Endothelial cell of umbilical vein (primary cell): Measurements from ENCODE around the gene DZIP1. TPM values are rescaled to one million over a fixed set of nuclear protein-coding genes. Genes with fewer than 3 reads are reported as not detected.

Source experiments
- BruUV-seq: library from RNA; stranded (reverse); fragments of 400-500 nt; replicated peaks from 2 replicates; lab custom pipeline; 2021; lab: Mats Ljungman, UMichigan
- CTCF ChIA-PET: fragments of 300-600, 350-600 bp; sonication (Branson Sonifier 250); formaldehyde crosslinking; loops from one replicate; lab custom pipeline; 2021; ENCODE audit warnings: antibody characterized with exemption, inconsistent platforms; lab: Charles Lee
- POLR2A ChIA-PET: fragments of 300-600, 350-600 bp; sonication (Branson Sonifier 250); formaldehyde crosslinking; loops from one replicate; lab custom pipeline; 2021; ENCODE audit warnings: antibody characterized with exemption, inconsistent platforms; lab: Charles Lee
- DNase-seq: peaks from one replicate; pipeline ENCODE4 v3.0.0-alpha.2; 2011; ENCODE audit warnings: low read depth, low spot score
- FAIRE-seq: peaks from 2 replicates; lab custom pipeline; 2011; peaks lifted over from hg19 to GRCh38; lab: Jason Lieb, UNC
- H2AFZ ChIP-seq: 2 replicates; pipeline ENCODE4 v1.6.0; 2012; ENCODE audit warnings: low read depth, low read length, control low read depth, inconsistent platforms
- H3K27ac ChIP-seq: 2 replicates; pipeline ENCODE4 v1.5.1; 2011; ENCODE audit warnings: low read depth, mild to moderate bottlenecking, control low read depth, low read length, moderate library complexity; ENCODE audit not compliant: insufficient read depth
- H3K27me3 ChIP-seq, 2 experiments: 2 replicates each; pipeline versions ENCODE4 v1.6.0 to v1.6.1; 2011; ENCODE audit warnings: low read length in 2 of 2, mixed read lengths in 1 of 2; ENCODE audit not compliant: control insufficient read depth in 2 of 2, insufficient read depth in 2 of 2
- H3K36me3 ChIP-seq, 2 experiments: 2 replicates in 1 of 2; 3 replicates in 1 of 2; pipeline ENCODE4 v1.5.1; 2011; ENCODE audit warnings: low read length in 2 of 2, mild to moderate bottlenecking in 1 of 2, moderate library complexity in 1 of 2; ENCODE audit not compliant: control insufficient read depth in 2 of 2, insufficient read depth in 2 of 2; ENCODE audit errors: extremely low read depth in 1 of 2
- H3K4me1 ChIP-seq: 3 replicates; pipeline ENCODE4 v1.5.1; 2011; ENCODE audit warnings: mild to moderate bottlenecking, low read length; ENCODE audit not compliant: control insufficient read depth, insufficient read depth; ENCODE audit errors: extremely low read depth
- H3K4me2 ChIP-seq: 2 replicates; pipeline ENCODE4 v1.6.1; 2011; ENCODE audit warnings: low read length, control low read depth, mixed read lengths; ENCODE audit not compliant: insufficient read depth
- H3K4me3 ChIP-seq, 3 experiments: fragments of 200-600 bp in 1 of 3; sonication (generic), shearing (Covaris generic) in 1 of 3; replicated peaks in 1 of 3; 2 replicates each; pipeline ENCODE4 v1.5.1; 2011 to 2016; ENCODE audit warnings: control low read depth in 3 of 3, low read length in 3 of 3, mild to moderate bottlenecking in 2 of 3, inconsistent platforms in 1 of 3, low read depth in 1 of 3, moderate library complexity in 1 of 3; ENCODE audit not compliant: insufficient read depth in 1 of 3
- H3K79me2 ChIP-seq: 2 replicates; pipeline ENCODE4 v1.6.0; 2012; ENCODE audit warnings: low read length, inconsistent platforms; ENCODE audit not compliant: control insufficient read depth, insufficient read depth
- H3K9ac ChIP-seq: replicated peaks from 2 replicates; pipeline ENCODE3; 2011; ENCODE audit warnings: low read length, control low read depth; ENCODE audit not compliant: insufficient read depth; ENCODE audit errors: extremely low read depth
- H3K9me1 ChIP-seq: replicated peaks from 3 replicates; pipeline ENCODE4 v1.6.0; 2011; ENCODE audit warnings: mild to moderate bottlenecking, low read length; ENCODE audit not compliant: control insufficient read depth, insufficient read depth; ENCODE audit errors: extremely low read depth
- H3K9me3 ChIP-seq: replicated peaks from 2 replicates; pipeline ENCODE4 v1.5.1; 2012; ENCODE audit warnings: low read length, inconsistent platforms; ENCODE audit not compliant: control insufficient read depth, insufficient read depth
- H4K20me1 ChIP-seq: replicated peaks from 2 replicates; pipeline ENCODE3; 2011; ENCODE audit warnings: mild to moderate bottlenecking, low read length; ENCODE audit not compliant: control insufficient read depth, insufficient read depth; ENCODE audit errors: extremely low read depth
- CTCF ChIP-seq, 2 donors: IDR thresholded peaks; 1 replicate in 1 of 2; 2 replicates in 1 of 2; pipeline ENCODE4 v1.5.1; 2011; ENCODE audit warnings: low read length in 2 of 2, mild to moderate bottlenecking in 2 of 2, moderate library complexity in 2 of 2, control low read depth in 1 of 2, inconsistent platforms in 1 of 2, low read depth in 1 of 2; ENCODE audit not compliant: insufficient read depth in 1 of 2; ENCODE audit errors: extremely low read depth in 1 of 2
- EZH2 ChIP-seq: IDR thresholded peaks from 2 replicates; pipeline ENCODE4 v1.6.1; 2012; ENCODE audit warnings: borderline replicate concordance, low read depth, mild to moderate bottlenecking, moderate library complexity, low read length, inconsistent platforms; ENCODE audit not compliant: severe bottlenecking
- FOS ChIP-seq: IDR thresholded peaks from 2 replicates; pipeline ENCODE4 v1.6.1; 2011; ENCODE audit warnings: mild to moderate bottlenecking, low read length, moderate library complexity, borderline replicate concordance; ENCODE audit not compliant: insufficient read depth
- GATA2 ChIP-seq: IDR thresholded peaks from 2 replicates; pipeline ENCODE4 v1.7.0; 2011; ENCODE audit warnings: low read depth, mild to moderate bottlenecking, moderate library complexity, mixed read lengths, low read length; ENCODE audit not compliant: insufficient read length, insufficient read depth
- JUN ChIP-seq: IDR thresholded peaks from 2 replicates; pipeline ENCODE4 v1.6.1; 2011; ENCODE audit warnings: borderline replicate concordance, low read depth; ENCODE audit not compliant: insufficient read length, insufficient read depth
- MYC ChIP-seq: IDR thresholded peaks from one replicate; pipeline ENCODE4 v1.6.1; 2011; ENCODE audit warnings: mild to moderate bottlenecking, low read depth, low read length
- POLR2A ChIP-seq: IDR thresholded peaks from 2 replicates; pipeline ENCODE4 v1.6.1; 2012; ENCODE audit warnings: low read depth, mild to moderate bottlenecking, control low read depth, low read length
- POLR2AphosphoS5 ChIP-seq: IDR thresholded peaks from 2 replicates; pipeline ENCODE4 v1.6.1; 2012; ENCODE audit warnings: low read depth, mild to moderate bottlenecking, control low read depth, low read length, moderate library complexity; ENCODE audit not compliant: insufficient read depth
- dilution Hi-C: fragments of 300-500 bp; cut with MboI; formaldehyde crosslinking; loops from one replicate; pipeline ENCODE4 v1.15.0; 2019; ENCODE audit warnings: low sequenced_read_pairs; ENCODE audit not compliant: extremely low pct_ligation_motif_present
- intact Hi-C: fragments of 100-400 bp; cut with micrococcal nuclease; formaldehyde crosslinking; loops from one replicate; pipeline ENCODE4 v1.10.0; 2022
- polyA plus RNA-seq, 4 experiments: library from polyadenylated mRNA; depleted of rRNA in 3 of 4; stranded (reverse) in 3 of 4; unstranded in 1 of 4; fragments of >200 nt; gene quantifications; 2 replicates each; pipeline versions ENCODE4 v1.2.1 to v1.2.3, GENCODE V29; 2011 to 2012; ENCODE audit warnings: missing spikeins in 1 of 4
- total RNA-seq: library from RNA; stranded (reverse); gene quantifications from 2 replicates; pipeline ENCODE4 v1.2.3, GENCODE V29; 2021
- TF ChIP-seq, protein P1 (sequence below): IDR thresholded peaks from 2 replicates; pipeline ENCODE4 v1.6.1; 2011; ENCODE audit not compliant: insufficient read depth, insufficient read length

The DZIP1 gene
- total and polyA plus RNA-seq, 2 donors (not counting 3 experiments of a cell fraction or from before 2014, with no cell fraction given) = 8.6 to 32.1 TPM

DNA sequence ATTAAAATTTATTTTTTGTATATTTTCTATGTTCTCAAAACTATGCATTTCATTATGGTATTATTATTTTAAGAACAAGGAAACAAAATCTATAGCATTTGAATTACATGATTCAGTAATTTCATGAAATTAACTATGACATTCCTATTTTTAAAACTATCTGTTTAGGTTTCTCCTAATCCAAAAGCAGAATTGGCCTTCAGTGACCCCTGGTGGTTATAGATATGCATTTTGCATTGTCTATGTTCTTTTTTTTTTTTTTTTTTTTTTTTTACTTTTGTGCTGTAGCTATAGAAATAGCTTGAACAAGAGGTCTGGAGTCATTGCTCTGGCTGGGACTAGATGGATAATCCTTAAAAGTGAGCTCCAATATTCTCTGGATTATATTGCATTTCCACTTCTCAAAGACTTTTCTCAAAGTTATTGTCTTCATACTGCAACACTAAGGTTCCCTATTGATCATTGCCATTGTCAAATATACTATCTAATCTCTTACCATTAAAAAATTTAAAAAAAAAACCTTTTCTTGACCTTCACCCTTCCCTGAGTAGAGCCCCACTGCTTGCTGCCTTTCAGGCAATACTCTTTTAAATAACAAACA, 16.6 kb upstream of the DZIP1 start:
- Histone ChIP-seq H3K79me2 (no peaks in the 10 kb centered on the region), H3K4me3 (no peak overlapping the region), H3K27me3 (peaks cover 8 to 10% of the 10 kb centered on the region in 2 experiments), H3K36me3 (no peaks in the 10 kb centered on the region), H3K9ac (no peak overlapping the region), H3K9me3 (no peaks in the 10 kb centered on the region), H4K20me1 (no peaks in the 10 kb centered on the region), H3K4me1 (no peaks in the 10 kb centered on the region), H3K4me2 (no peak overlapping the region), H2AFZ (no peak overlapping the region), H3K27ac (no peak overlapping the region), H3K9me1 (no peaks in the 10 kb centered on the region)
- dilution Hi-C loops (no loop called here), intact Hi-C loops (loop anchor here (1.0 to 2.0 kb wide), 5 partner anchors 37 to 472 kb away; no protein-coding TSS in a partner anchor)
- FAIRE-seq = no peak
- DNase-seq = peak; percentile 61
- ChIA-PET CTCF (interaction anchor here (0.6 to 4.3 kb wide), 38 partner anchors 9 to 854 kb away, joined by 3 to 139 read pairs (median 4); partner anchors contain the start of genes DNAJC3 and DZIP1), POLR2A (interaction anchor here (0.7 to 1.3 kb wide), 3 partner anchors 14 to 17 kb away, joined by 3 to 9 read pairs (median 3); partner anchors contain the start of gene DNAJC3)
- TF ChIP-seq CTCF (IDR thresholded peaks at IDR 0.05; ENCODE audit: extremely low read depth in 1 of 2, insufficient read depth in 1 of 2, low read depth in 1 of 2, low read length in 2 of 2) = peak; percentile 45 to 52
- TF ChIP-seq FOS = no peak
- no TSS peak for BruUV-seq

DNA sequence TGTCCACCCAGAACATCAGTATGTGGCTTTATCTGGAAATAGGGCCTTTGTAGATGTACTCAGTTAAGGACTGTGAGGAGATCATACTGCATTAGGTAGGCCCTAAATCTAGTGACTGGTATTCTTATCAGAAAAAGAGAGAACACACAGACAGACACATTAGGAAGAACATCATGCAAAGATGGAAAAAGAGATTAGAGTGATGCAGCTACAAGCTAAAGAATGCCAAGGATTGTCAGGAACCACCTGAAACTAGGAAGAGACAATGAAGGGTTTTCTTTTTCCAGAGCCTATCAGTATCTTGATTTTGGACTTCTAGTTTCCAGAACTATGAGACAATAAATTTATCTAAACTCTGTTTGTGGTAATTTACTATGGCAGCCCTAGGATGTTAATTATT, 15.0 kb upstream of the DZIP1 start:
- DNase-seq = no peak
- dilution Hi-C loops = no loop called here
- H3K9ac ChIP-seq = no peak overlapping the region
- no peak overlapping the region for H3K4me2 ChIP-seq
- H3K79me2 ChIP-seq = no peaks in the 10 kb centered on the region
- TF ChIP-seq, protein P1, sequence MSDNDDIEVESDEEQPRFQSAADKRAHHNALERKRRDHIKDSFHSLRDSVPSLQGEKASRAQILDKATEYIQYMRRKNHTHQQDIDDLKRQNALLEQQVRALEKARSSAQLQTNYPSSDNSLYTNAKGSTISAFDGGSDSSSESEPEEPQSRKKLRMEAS = no peak
- TF ChIP-seq EZH2 (no peak), GATA2 (no peak), POLR2A (no peak), JUN (no peak), MYC (no peak), FOS (no peak), POLR2AphosphoS5 (no peak), CTCF (IDR thresholded peaks at IDR 0.05; ENCODE audit: extremely low read depth in 1 of 2, insufficient read depth in 1 of 2, low read depth in 1 of 2, low read length in 2 of 2) (no peak)
- H3K27ac ChIP-seq = no peak overlapping the region
- BruUV-seq = no TSS peak
- H3K9me3 ChIP-seq = no peaks in the 10 kb centered on the region
- H4K20me1 ChIP-seq = no peaks in the 10 kb centered on the region
- H3K4me1 ChIP-seq = no peaks in the 10 kb centered on the region
- intact Hi-C loops = no loop called here
- H3K9me1 ChIP-seq = no peaks in the 10 kb centered on the region
- H2AFZ ChIP-seq = no peak overlapping the region
- no peaks in the 10 kb centered on the region for H3K36me3 ChIP-seq
- ChIA-PET CTCF (interaction anchor here (1.9 to 4.3 kb wide), 3 partner anchors 29 to 174 kb away, joined by 4 to 139 read pairs (median 32); no protein-coding TSS in a partner anchor), POLR2A (no interaction called here)
- FAIRE-seq = no peak
- peaks cover 6 to 10% of the 10 kb centered on the region in 2 experiments for H3K27me3 ChIP-seq
- H3K4me3 ChIP-seq = no peak overlapping the region
